NCI-H526 treated with DMSO at 0.1 percent for 48 hours (cell line): ENCODE data around the gene NFATC1.
A peak's percentile ranks its signal among the peaks of the same experiment; 100 is the strongest.

ENCODE experiments used
- DNase-seq: peaks from one replicate; lab custom pipeline; 2025; lab: John Stamatoyannopoulos, UW

Gene NFATC1

GRCh38 chr18:79405019-79405780 lies 9.5 kb downstream of the NFATC1 start:
- DNase-seq: peak; percentile 74

GRCh38 chr18:79405781-79406575 lies 10.2 kb downstream of the NFATC1 start:
- no peak for DNase-seq

DNA sequence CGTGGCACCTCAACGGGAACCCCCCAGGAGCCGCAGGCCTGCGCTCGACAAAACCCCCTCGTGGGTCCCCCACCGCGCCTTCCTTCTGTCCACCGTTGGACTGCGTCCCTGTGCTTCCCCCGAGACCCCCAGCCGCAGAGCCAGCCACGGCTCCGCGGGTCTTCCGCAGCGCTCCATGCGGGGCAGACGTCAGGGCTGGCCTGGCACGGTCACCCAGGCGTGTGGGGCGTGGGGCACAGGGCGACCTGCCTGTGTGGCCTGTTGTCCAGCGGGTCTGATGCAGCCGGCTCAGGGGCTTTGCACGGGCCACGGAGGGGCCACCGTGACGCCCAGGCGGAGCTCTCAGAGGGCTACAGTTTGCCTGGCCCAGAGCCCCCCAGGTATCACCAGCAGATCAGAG lies 11.0 kb downstream of the NFATC1 start:
- DNase-seq: no peak

GRCh38 chr18:79409313-79409712 lies 13.6 kb downstream of the NFATC1 start:
- no peak for DNase-seq

DNA sequence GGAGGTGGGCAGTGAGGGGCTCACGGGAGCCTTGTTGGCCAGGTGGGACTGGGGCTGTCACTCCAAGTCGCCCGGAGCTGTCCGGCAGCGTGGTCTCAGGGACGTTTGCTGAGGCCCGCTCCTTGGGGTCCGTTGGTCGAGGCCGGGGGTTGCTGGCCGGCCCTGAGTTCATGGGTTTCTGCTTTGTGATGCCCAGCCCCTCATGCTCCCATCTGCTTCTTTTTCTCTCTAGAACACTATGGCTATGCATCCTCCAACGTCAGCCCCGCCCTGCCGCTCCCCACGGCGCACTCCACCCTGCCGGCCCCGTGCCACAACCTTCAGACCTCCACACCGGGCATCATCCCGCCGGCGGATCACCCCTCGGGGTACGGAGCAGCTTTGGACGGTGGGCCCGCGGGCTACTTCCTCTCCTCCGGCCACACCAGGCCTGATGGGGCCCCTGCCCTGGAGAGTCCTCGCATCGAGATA lies 14.5 kb downstream of the NFATC1 start:
- DNase-seq: no peak

DNA sequence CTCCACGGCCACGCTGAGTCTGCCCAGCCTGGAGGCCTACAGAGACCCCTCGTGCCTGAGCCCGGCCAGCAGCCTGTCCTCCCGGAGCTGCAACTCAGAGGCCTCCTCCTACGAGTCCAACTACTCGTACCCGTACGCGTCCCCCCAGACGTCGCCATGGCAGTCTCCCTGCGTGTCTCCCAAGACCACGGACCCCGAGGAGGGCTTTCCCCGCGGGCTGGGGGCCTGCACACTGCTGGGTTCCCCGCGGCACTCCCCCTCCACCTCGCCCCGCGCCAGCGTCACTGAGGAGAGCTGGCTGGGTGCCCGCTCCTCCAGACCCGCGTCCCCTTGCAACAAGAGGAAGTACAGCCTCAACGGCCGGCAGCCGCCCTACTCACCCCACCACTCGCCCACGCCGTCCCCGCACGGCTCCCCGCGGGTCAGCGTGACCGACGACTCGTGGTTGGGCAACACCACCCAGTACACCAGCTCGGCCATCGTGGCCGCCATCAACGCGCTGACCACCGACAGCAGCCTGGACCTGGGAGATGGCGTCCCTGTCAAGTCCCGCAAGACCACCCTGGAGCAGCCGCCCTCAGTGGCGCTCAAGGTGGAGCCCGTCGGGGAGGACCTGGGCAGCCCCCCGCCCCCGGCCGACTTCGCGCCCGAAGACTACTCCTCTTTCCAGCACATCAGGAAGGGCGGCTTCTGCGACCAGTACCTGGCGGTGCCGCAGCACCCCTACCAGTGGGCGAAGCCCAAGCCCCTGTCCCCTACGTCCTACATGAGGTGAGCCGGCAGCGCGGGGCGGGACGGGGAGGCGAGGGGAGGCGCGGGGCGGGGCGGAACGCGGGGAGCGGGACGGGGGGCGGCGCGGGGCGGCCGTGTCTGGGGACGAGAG lies 15.2 kb downstream of the NFATC1 start:
- no peak for DNase-seq

GRCh38 chr18:79411614-79412526 lies 16.1 kb downstream of the NFATC1 start:
- DNase-seq: no peak

DNA sequence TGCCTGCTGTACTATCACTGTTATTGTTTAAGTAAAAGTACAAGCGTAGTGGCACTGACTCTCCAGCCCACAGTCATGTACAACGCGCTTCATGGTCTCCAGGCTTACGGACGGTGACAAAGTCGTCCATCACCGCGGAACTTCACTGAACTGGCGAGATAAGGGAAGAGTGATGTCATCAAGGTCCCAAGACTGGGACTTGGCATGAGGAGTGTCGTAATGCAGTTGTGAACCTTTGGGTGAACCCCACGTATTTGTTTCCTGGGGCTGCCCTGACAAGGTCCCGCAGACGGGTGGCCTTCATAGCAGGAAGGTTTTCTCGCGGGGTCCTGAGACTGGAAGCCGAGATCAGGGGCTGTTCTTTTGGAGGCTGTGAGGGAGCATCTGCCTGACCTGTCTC lies 17.3 kb downstream of the NFATC1 start:
- no peak for DNase-seq

DNA sequence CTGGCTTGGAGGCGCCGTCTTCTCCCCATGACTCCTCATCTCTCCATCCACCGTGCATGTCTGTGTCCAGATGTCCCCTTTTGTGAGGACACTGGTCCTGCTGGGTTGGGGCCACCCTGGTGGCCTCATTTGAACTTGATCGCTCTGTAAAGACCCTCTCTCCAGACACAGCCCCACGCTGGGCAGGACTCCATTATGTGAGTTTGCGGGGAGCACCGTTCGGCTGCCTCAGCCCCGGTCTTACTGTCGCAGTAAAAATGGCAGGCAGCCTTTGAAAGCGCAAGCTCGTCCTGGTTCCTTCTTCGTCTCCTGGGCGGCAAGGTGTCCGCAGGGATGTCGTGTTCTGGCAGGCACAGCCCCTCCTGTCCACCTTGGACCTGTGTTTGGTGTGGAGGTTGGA lies 17.7 kb downstream of the NFATC1 start:
- no peak for DNase-seq

- DNase-seq: no peak
These were observed 18.2 kb downstream of the NFATC1 start for GRCh38 chr18:79413901-79414300.

DNA sequence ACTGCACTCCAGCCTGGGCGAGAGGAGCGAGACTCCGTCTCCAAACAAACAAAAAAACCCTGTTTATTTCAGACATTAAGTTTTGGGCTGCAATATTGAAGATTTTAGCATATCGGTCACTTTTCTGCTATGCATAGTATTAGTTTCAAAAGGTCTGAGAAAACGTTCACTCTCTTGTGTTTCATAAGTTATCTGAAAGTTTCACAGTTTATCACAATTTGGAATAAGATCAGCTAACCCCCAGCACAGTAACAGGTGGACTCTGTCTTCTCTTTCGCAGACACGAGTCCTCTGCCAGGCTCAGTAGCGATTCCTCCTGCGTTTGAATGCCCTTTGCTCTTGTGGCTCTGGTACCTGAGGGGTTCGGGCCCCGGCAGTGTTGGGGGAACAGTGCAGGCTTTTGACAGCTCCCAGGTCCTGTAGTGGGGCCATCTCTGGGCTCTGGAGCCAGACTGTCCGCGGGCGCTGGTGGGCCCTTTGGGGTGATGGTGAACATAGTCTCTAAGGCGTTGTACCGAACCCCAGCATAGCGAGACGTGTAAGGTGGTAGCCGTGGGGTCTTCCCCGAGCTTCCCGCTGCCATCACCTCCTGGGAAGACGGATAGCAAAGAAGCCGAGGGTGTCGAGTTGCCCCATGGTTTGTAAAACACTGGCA lies 20.4 kb downstream of the NFATC1 start:
- no peak for DNase-seq

DNA sequence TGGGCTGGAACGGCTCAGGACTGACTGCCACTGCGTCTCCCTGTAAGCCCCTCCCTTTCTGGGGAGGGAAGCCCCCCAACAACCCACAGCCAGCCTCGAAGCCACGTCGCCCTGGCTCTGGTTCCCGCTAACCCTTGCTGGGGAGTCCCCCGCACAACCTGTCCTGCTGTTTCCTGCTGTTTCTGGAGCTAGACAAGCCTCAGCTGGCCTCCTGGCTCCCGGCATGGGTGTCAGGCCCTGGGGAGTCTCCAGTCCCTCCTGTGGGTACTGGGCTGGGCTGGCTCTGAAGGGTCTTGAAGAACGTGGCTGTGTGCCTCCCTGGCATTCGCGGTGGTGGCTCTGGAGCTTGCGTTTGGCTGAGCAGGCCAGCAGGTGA lies 20.9 kb downstream of the NFATC1 start:
- DNase-seq: no peak

GRCh38 chr18:79418236-79418635 lies 22.5 kb downstream of the NFATC1 start:
- DNase-seq: no peak

GRCh38 chr18:79418642-79419041 lies 22.9 kb downstream of the NFATC1 start:
- no peak for DNase-seq

- DNase-seq: no peak
These were observed 24.5 kb downstream of the NFATC1 start for GRCh38 chr18:79420033-79420745.

DNA sequence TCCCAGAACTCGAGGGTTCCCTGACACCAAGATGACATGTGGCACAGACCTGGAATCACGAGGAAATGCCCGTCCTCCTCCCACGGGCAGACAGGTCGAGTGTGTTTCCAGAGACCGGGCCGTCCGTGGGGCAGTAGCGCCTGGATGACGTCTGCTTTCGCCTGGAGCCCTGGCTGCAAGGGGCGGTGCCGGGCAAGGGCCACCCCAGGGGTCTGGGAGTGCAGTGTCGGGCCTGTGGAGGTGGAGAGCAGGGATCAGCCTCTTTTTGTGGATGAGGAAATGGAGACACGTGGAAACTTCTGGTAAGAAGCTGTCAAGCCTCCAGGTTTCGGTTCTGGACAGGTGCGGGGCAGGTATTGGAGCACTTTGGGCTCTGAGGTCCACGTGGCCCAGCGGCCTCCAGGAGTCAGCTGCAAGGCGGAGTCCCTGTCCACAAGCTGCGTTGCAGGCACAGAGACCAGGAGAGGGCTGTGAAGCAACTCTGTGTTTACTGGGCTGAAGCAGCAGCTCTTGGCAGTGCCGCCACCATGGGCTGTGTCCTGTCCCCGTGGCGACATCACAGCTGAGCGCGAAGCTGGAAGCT lies 25.6 kb downstream of the NFATC1 start:
- no peak for DNase-seq

DNA sequence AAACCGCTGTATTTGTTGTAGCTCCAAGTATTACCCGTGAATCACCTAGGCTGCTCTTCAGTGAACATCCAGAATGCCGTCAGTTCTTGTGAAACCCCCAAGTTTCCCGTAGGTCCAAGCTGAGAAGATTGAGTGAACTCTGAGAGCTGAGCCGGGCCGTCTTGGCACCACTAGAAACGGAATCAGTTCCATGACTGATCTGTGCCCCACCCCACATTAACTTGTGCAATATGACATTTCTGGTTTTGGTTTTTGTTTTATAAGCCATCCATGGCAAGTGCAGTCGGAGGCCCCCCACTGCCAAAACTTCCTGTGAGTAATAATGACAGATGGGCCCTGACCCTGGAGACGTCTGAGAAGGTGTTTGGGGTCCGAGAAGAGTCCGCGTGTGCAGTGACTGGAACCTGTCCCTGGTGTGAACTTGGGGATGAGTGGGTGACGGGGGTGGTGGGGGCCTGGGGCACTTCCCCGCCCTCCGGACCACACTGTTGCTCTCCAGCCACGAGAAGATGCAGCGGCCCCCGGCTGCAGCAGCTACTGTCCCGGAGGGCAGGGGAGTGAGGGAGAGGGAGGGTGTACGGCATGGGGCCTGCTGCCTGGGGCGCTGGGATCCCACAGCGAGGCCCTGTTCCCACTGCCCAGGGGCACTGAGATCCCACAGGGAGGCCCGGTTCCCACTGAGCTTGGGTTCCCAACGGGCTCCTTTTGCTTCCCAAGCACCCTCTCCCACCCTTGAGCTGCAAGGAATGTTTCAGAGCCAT lies 26.5 kb downstream of the NFATC1 start:
- no peak for DNase-seq

DNA sequence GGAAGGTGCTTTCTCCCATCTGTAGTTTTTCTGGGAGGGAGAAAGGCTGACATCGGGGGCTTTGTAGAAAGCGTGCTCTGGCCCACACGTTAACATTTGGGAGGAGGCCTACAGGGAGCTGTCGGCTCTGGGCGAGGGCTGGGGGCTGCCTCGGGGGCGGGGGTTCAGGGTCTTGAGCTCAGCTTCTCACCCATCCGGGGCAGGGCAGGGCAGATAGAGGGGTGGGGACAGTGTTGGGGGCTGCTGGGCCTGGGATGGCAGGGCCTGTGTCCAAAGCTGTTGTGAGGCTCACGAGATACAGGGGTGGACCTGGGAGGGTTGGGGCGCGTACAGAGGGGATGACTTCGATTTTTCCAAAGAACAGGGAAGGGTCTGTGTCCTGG lies 27.0 kb downstream of the NFATC1 start:
- no peak for DNase-seq
